GM19351 (cell line): Measurements from ENCODE around the gene CZIB.

ENCODE experiments used
- ATAC-seq: cut with Tn5 transposase; IDR thresholded peaks from one replicate; pipeline ENCODE4 v1.9.1; 2021; ENCODE audit warnings: mild to moderate bottlenecking, moderate library complexity; ENCODE audit not compliant: unreplicated experiment

CZIB gene

DNA sequence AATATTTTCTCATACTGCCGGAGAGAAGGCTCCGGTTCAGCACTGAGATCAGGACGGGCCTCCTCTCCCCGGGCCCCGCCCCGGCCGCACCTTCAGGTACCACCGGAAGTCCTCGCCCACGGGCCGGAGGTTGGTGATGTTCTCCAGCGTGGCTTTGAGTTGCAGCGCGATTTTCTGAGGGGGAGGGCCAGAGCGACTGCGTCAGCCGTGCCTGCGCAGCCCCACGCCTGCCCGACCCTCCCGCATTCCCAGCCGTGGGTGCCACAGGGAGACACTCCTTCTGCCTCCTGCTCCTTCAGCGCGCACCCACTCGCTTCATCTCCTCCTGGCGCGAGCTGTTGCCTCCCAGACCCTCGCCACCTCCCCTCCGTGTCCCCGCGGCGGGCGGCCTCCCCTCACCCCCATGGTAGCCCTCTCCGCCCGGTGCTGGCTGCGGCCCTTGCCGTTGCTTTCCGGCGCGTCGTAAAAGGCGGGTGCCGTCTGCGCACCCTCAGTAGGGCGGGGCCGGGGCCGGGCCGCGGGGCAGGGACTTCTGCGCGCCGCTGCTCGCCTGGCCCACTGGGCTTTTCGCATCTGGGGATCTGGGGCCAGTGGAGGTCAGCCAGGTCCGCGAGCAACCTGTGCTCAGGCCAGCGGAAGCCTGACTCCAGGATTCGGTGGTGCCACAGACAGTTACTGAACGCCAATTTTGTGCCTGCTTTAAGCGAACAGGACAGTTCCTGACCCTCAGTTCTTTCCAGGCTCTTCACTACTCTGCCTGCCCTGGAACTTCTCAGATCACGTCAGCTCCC is at the start of gene CZIB:
CZIB (minus strand) TSS at position 464 of the 791 bp plus-strand sequence; CDS start at position 405, 59 bp downstream.
- peak; percentile 92 for ATAC-seq

DNA sequence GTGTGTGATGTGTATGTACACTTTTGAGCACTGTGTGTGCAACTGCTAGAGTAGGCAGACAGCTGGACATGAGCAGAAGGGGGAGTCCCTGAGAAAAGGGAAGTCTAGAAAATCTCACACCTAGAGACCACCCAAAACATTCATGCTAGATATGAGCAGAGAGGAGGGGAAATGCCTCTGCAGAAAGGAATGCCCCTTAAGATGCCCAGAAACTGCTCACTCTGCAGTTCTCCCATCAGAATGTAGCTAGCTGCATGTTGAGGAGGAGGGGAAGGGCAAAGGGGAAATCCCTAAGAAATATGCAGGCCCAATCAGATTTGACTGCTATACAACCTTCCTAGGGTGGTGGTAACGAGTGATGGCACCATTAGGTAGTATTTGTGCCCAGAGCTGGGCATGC is 49.7 kb upstream of the CZIB start:
- no peak for ATAC-seq

DNA sequence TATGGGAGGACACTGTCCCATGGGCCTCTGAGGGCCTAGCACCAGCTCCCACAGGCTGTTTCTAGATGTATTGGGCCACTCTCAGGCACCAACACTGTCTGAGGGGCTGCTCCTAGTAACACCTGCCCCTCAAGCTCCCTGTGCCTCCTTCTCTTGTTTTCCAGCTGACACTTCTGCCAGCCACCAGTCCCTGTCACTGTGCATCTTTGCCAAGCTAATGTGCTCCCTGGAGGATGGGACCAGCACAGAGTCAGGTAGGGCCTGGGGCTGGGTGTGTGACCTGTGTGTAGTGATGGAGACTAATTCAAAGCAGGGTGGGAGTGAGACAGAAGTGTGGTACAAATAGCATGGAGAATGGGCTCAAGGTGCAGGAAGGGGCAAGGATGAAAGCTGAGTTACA is 47.3 kb upstream of the CZIB start:
- ATAC-seq, result no peak

DNA sequence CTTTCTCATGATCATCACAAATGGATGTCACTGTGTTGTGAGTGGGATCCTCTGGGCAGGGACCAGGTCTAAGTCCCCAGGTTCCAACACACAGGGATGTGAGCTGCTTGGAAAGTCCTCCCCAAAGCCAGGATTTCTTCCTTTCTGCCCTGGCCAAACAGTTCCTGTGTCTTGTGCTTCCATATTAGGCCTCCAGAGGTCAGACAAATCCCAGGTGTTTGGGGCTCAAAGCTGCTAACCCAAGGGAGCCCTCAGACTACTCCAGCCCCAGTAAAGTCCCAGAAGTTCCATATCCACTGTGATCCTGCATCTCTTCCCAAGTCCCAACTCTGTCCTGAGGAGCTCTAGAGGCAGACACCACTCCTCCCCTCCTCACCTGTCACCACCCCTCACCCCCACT is 45.6 kb upstream of the CZIB start:
- no peak for ATAC-seq

DNA sequence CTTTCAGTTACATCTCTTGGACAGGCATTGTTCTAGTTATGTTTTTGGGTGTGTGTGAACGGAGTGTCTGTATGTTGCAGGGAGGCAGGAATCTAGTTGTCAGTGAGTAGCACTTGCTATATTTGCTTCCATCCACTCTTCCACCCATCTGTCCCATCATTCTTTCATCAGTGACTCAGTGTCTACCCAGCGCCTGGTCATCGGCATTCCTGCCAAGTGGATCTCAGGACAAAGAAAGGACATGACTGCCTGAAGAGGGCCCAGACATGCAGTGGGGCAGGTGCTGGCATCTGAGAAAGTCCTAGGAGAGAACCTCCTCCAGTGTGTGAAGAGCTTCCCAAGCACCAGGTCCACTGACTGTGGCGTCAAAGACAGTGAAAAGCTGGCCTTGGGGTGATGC is 45.1 kb upstream of the CZIB start:
- no peak for ATAC-seq

DNA sequence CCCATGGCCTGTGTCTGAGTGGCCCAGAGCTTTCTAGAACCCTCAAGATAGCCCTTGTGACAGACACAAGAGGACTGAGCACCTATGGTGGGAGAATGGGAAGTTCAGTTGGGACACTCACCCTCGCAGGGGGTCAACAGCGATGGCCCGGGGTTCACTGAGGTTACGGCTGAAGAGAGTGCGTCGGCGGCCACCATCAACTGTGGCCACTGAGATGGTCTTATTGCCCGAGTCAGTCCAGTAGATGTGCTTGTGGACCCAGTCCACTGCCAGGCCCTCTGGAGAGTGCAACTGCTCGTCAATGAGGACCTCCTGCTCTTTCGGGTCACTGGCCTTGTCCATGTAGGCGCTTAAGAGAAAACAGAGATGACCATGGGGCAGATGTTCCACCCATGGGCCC is 43.6 kb upstream of the CZIB start:
- no peak for ATAC-seq

DNA sequence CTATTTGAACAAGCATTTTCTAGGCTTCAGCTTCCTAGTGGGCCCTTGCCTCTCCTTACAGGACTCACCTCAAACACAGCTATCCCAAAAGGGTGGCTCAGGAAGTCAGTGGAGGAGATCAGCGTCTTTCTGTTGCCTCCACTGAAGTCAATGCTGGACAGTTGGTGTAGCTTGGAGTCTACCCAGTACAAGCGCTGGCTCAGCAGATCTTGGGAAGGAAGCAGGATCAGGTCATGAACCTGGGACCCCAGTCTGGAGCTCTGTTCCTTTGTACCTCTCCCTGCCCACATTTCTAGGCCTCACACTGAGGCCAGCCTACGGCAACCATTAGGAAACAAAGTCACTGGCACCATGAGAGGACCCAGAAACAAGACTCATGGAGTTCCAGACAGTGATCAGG is 41.6 kb upstream of the CZIB start:
- no peak for ATAC-seq

DNA sequence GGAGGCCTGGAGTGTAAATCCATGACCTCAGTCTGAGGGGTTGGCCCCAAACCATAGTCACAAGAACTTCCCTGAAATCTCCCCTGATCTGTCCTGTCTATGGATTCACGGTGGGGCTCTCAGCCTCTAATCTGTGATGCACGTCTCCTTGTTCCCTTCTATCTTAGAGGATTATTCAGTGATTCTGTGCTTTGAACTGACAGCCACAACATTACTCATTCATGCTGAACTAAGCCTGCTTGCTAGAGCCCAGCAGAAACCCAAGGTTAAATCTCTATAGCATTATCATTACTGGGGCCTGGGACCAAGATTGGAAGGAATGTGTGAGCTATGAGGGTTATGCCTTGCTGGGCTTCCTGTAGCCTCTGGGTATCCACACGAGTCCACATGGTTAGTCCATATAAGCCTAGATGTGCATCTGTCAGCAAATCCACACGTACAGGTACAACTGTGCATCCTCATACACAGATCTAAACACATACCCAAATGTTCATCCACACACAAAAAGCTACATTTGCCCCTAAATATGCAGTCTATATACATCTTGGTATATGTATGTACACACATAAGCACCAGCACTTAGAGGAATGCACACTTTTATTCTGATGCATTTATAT is 40.3 kb upstream of the CZIB start:
- no peak for ATAC-seq

DNA sequence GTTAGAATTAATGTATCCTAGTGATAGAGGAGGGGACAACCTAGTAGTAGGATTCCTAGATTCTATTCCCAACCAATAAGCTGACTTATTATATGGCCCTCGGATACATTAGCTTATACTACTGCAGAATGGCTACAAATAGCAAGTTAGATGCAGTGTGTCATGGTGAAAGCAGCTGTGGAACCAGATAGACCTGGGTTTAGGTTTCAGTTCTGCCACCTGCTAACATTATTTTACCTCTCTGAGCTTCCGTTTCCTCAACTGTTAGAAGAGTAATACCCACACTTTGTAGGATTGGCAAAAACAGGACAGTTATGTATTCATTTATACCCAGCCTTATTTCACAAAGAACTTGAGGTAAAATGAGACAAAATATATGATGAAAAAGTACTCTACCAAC is 39.5 kb upstream of the CZIB start:
- peak; percentile 63 for ATAC-seq

DNA sequence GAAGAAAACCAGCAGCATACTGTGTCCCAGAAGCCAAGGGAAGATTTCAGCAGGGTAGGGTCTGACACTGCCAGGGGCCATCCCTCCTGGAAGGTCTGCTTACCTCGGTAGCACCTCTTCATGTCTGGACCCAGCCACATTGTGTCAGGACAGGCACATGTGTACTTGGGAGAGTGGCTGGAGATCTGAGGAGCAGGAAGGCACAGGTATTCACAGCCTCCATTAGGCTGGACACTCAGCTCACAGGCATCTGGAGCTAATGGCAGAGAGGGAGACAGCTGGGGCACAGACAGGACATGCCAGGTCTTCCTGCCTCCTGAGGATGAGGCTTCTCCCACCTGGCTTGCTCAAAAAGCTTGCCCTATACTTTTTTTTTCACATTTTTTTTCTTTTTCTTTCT is 37.8 kb upstream of the CZIB start:
- no peak for ATAC-seq

DNA sequence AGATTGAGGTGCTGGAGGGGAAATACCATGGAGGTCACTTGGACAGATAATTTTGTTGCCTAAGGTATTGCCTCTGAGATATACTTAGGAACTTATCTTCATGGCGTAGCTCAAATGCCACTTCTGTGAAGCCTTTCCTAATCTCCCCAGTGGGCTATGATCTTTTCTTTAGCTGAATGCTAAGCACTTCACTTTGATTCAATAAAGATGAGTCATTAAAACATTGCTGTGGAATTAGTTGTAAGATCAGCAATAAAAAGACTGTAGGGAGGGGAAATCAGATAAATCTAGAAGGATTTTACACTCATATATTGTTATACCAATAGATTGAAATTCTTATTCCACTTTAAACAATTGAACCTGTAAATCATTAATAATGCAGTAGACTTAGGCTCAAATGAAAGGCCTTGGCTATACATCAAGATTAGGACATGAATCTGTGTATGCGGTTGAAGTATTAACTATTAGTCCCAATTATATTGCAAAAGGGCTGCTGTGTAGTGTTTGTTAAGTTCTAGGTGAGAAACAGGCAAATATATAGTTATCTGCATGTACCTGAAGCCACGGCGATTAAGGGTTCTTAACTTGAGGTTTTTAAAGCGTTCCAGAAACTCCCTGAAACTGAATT is 37.1 kb upstream of the CZIB start:
- ATAC-seq, result no peak

DNA sequence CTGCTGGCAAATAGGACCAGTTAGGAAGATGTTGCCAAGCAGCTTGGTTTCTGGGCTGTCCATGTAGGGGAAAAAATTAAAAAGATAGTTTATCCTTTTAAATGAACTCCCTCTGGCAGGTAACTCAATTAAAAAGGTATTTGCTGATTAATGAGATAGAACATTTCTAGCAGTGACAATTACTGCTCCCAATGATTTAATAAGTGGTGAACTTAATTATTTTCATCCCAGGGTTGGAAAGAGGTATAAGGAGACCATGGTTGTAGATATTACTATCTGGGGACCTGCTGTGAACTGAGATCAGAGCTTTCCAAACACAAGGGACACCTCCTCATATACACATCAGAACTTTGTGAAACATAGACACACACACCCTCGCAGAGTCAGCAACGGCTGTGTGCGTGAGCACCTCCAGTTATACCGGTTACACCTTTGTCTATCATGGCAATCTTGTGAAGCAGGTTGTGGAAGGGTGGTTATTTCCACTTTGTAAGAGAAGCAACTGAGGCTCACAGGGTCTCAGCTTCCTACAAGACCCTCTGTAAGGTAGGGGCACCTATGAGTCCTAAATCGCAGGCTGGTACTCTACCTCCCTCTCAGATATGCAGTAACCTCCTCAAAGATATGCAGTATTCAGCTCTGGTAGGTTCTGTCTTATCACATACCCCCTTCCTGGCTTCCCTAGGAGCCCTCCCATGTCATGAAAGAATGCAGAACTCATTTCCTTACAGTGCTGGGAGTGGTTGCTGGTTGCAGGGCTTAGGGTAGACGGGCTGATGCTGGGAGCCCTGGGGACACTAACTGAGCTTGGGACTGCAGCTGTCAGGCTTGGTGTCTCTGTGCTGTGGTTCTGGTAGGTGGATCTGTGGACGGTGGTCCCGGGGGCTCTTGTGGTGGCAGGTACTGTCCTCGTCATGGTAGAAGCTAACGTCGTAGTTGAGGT is 36.3 kb upstream of the CZIB start:
- no peak for ATAC-seq

DNA sequence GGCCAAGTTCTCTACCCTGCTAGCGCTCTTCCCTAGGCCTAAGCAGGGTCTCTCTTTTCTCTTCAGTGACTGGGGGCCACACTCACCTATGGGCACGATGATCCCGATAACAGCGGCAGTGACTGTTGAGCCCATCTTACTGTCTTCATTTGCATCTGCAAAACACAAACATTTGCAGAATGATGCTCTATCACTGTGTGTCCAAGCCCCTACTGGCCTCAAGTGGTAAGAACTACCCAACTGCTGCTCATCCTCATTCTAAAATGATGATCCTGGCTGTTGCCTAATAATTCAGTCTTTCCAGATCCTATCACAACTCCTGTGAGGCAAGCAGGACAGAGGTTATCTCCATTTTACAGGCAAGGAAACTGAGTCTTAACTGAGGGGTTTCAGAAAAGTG is 34.6 kb upstream of the CZIB start:
- ATAC-seq, result no peak

DNA sequence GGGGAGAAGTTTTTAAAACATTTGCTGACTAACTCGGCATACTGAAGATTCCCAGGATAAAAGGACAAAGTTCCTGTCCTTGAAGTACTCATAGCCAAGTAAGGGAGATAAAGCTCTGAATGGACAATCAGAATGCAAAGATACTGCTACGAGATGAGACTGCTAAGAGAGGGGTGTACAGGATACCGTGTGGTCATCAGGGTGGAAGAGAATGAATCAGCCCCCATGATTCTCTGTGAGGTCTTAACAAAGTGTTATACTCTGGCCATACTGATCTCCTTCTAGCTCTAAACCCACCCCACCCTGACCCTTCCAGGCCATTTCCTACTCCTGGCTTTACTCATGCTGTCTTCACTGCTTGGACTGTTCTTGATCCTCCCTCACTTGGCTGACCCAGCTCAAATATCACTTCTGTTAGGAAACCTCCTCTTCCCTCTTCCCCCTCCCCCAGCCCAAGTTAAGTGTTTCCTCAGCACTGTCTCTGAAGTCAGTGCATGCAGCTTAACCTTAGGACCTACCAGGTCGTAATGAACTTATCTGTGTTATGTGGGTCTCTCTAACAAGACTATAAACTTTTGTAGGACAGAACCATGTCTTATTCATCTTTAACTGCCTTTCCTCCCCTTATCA is 33.7 kb upstream of the CZIB start:
- ATAC-seq, result no peak

DNA sequence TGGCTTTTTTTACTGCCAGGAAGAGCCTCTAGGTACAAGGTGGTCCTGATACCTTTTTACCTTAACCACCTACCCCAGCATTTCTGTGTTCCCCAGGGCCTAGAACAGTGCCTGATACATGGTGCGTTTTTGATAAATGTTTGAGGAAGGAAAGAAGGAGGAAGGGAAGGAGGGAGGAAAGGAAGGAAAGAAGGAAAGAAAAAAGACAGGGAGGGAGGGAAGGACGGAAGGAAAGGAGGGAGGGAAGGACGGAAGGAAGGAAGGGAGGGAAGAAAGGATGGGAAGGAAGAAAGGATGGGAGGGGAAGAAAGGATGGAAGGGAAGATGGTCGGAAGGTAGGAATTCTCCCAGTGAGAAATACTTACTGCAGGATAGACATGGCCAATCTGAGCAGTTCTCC is 29.9 kb upstream of the CZIB start:
- no peak for ATAC-seq

DNA sequence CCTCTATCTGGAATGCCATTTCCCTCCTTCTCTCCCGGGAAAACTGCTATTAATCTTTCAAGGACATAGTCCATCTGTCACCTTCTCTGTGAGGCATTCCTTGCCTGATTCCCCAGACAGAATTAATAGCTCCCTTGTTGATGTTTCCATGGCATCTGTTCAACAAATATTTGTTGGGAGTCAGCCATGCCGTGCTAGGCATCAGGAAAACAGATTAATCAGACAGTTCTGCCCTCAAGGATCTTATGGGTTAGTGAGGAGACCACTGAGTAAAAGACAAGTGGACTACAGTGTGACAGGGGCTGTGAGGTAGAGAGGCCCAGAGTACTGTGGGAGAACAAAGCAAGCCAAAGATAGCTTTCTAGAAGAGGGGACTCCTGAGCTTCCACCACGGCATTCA is 29.3 kb upstream of the CZIB start:
- ATAC-seq, result no peak

DNA sequence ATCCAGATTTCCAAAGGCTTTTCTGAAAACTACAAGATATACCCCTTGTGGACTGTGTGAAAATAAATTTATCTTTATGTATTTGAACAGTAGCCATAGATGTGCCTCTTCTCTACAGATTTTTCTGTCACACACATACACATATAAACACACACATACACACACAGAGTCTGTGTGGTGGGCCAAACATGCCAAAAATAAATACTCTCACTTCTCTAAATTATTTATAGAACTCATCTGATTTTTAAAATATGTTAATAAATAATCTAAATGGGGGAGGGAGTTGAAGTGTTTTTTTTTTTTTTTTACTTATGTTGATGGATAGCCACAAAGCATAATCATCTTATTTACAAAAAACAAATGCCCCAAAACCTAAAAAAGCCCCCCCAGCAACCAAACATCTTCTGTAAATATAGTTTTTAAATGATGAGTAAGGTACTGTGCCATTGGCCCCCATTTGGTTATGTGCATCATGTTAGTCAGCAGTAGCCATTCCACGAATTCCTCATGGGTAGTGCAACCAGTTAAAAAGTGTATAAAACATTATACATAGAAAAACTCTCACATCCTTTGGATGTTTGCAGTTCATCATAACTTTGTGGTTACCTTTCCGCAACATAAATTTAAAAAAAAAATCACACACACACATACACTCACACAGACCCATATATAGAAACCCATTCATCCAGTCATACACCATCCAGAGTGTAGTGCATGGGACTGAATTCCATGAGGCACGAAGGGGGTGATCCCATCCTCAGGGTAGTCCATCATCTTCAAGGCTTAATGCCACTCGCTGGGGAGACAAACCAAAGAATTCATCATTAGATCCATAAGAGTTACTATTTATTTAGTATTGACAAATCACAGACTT is 26.1 kb upstream of the CZIB start:
- ATAC-seq, result no peak

DNA sequence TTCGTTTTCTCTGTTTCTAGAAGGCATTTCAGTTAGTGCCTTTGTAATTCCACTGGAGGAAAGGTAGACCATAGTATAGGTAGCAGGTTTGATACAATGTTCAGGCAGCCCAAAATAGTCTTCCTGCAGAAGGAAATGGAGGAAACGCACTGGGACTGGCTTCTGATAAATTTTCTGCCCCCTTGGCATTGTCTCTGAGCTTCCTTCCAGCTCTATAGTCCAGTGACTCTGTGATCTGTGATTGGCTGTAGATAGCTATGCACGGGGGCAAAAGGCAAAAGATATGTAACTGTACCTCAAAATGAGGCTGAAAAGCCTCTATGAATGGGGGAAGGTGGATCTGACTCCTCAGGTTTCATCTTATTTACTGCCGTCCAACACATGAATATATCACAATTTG is 23.7 kb upstream of the CZIB start:
- ATAC-seq, result no peak

DNA sequence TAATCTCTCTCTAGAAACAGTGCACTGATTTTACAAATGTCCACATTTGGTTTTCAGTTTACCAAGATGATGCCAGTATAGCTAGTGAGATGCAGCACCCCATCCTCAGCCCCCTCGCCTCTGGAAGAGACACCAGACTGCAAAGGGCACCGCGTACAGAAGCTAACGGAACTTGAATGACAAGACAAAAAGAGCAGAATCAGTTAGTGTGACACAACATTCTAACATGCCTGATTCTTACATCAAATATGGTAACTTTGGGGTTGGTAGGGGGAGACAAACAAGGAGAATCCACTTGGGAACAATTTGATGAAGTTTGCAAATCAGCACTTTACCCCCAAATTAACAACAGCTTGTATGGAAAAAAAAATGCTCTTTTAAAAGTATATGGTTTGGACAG is 21.9 kb upstream of the CZIB start:
- ATAC-seq, result no peak

DNA sequence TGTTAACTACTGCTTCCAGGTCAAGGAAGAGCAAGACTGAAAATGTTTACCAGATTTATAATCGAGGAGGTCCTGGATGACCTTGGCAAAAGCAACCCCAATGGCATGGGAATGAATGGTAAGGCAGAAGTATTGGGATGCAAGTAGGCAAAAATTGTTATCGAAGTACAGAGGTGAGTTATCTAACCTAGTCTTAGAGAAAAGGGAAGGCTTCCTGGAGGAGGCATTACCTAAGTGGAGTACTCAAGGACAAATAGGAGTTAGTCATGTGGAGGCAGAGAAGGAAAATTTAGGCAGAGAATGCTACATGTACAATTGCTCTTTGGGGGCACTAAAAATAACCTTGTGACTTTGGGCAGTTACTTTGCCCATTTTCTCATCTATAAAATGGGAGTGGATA is 21.4 kb upstream of the CZIB start:
- ATAC-seq, result no peak
